ENCODE results near the gene MSH5.

The MSH5 gene

DNA sequence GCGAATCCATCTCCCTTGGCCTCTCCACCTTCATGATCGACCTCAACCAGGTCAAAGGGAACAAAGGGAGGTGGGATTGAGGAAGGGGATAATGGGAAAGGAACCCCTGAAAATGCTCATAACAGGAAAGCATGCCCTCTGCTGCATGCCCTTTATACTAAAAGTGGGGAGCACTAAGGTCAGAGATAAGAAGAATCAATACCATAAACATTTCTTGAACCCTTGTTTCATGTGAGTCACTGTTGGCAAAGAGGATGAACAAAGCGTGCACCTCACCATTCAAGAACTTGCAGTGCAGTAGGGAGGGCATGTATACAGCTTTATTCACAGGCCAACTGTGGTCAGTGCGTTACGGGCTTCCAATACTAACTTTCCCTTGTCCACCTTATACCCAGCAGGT lies 21.0 kb downstream of the MSH5 start:
- TF ChIP-seq, protein P1, sequence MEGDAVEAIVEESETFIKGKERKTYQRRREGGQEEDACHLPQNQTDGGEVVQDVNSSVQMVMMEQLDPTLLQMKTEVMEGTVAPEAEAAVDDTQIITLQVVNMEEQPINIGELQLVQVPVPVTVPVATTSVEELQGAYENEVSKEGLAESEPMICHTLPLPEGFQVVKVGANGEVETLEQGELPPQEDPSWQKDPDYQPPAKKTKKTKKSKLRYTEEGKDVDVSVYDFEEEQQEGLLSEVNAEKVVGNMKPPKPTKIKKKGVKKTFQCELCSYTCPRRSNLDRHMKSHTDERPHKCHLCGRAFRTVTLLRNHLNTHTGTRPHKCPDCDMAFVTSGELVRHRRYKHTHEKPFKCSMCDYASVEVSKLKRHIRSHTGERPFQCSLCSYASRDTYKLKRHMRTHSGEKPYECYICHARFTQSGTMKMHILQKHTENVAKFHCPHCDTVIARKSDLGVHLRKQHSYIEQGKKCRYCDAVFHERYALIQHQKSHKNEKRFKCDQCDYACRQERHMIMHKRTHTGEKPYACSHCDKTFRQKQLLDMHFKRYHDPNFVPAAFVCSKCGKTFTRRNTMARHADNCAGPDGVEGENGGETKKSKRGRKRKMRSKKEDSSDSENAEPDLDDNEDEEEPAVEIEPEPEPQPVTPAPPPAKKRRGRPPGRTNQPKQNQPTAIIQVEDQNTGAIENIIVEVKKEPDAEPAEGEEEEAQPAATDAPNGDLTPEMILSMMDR (IDR thresholded peaks at IDR 0.05; ENCODE audit: low read length, missing control alignments), result no peak
- no peak overlapping the region for H3K4me3 ChIP-seq (replicated peaks; ENCODE audit: low read depth, low read length)
- DNase-seq (ENCODE audit: low read depth), result no peak

DNA sequence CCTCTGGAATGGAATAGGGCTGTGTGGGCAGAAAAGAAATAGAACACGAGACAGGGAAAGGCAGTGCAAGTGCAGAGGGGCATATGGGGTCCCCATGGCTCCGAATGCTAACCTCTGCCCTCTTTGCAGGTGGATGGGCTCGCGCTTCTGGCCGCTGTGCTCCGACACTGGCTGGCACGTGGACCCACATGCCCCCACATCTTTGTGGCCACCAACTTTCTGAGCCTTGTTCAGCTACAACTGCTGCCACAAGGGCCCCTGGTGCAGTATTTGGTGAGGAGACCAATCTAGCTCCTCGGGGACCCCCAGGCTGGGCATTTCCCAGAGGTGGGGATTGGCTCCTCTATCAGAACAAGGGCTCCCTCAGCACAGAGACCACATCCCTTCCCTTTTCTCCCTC lies 21.5 kb downstream of the MSH5 start:
- TF ChIP-seq, protein P1 (IDR thresholded peaks at IDR 0.05; ENCODE audit: low read length, missing control alignments), result no peak
- DNase-seq (ENCODE audit: low read depth), result no peak
- H3K4me3 ChIP-seq (replicated peaks; ENCODE audit: low read depth, low read length), result no peak overlapping the region

DNA sequence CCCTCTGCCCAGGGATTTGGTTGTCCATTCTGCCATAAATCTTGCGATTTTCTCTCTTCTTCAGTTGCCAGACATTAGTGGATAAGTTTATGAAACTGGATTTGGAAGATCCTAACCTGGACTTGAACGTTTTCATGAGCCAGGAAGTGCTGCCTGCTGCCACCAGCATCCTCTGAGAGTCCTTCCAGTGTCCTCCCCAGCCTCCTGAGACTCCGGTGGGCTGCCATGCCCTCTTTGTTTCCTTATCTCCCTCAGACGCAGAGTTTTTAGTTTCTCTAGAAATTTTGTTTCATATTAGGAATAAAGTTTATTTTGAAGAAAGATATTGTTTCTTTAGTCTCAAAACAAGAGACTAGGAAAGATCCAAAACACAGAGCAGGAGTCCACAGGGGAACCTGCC lies 22.6 kb downstream of the MSH5 start, which contains the start of gene SAPCD1:
Gene SAPCD1 (plus strand): TSS at position 301 of the 400 bp plus-strand sequence. CDS start 399 bp downstream, outside the sequence.
- no peak for DNase-seq (ENCODE audit: low read depth)
- H3K4me3 ChIP-seq (replicated peaks; ENCODE audit: low read depth, low read length), result no peak within 1 kb of the TSS
- TF ChIP-seq, protein P1 (IDR thresholded peaks at IDR 0.05; ENCODE audit: low read length, missing control alignments), result no peak

DNA sequence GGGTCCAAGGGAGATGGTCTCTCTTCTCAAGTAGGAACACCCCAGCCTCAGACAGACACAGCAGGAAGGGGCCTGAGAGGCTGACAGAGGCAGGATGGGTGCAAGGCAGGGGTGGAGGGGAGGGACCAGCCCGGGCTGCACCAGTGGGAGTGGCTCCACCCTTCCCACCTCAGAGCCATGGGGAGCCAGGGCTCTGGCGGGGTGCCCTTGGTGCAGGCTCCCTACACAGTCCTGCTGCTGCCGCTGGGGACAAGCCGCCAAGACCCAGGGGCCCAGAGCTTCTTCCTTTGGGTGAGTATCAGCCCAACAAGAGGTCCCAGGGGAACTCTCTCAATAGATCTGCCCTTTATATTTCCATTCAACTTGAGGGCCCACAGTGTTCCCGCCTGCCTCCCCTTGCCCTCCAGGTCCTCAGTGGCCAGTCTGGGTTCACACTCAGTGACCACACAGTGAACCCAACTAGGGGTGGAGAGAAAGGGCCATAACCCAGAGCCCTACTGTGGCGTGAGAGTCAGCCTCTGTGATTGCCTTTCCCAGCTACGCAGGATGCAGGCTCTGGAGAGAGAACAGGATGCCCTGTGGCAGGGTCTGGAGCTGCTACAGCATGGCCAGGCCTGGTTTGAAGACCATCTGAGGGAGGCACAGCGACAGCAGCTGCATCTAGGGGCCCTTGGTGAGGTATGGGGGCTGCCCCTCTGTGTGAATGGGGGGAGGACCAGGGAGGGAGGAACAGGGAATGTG lies 23.2 kb downstream of the MSH5 start:
- DNase-seq (ENCODE audit: low read depth), result no peak
- H3K4me3 ChIP-seq (replicated peaks; ENCODE audit: low read depth, low read length), result no peak overlapping the region
- TF ChIP-seq, protein P1 (IDR thresholded peaks at IDR 0.05; ENCODE audit: low read length, missing control alignments), result no peak

DNA sequence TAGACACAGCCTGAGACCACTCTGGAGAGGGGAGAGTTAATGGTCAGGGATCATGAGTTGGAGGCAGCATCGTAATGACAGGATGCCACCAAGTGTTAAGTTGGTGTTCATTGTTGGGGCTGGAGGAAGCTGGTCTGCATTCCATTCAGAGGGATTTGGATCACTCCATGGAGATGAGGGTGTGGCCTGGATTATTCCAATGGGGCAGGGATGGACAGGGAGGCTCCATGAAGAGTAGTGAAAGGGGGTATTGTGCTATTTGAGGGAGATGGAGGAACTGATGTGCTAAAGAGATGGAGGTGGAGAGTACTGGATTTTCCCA lies 23.8 kb downstream of the MSH5 start:
- TF ChIP-seq, protein P1 (IDR thresholded peaks at IDR 0.05; ENCODE audit: low read length, missing control alignments), result no peak
- no peak overlapping the region for H3K4me3 ChIP-seq (replicated peaks; ENCODE audit: low read depth, low read length)

DNA sequence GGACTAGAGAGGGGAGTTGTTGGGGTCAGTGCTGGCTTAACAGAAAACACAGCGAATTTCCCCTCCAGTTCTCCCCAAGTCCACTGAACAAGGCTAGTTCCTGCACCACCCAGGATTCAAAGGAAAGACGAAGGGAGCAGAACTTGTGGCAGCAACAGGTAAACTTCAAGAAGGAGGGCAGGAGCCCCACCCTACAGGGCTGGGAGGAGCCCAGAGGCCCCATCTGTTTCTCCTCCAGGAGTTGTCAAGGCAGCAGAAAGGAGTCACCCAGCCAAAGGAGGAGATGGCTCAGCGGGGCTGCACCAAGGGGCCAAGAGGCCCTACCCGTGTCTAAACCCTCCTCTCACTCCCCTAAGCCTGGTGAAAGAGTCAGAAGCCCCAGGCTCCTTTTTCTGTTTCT lies 24.4 kb downstream of the MSH5 start:
- DNase-seq (ENCODE audit: low read depth), result no peak
- TF ChIP-seq, protein P1 (IDR thresholded peaks at IDR 0.05; ENCODE audit: low read length, missing control alignments), result no peak
- H3K4me3 ChIP-seq (replicated peaks; ENCODE audit: low read depth, low read length), result no peak overlapping the region

More for the DNA sequence above, 23.8 kb downstream of the MSH5 start:
- DNase-seq (ENCODE audit: low read depth), result peak; percentile 54

DNA sequence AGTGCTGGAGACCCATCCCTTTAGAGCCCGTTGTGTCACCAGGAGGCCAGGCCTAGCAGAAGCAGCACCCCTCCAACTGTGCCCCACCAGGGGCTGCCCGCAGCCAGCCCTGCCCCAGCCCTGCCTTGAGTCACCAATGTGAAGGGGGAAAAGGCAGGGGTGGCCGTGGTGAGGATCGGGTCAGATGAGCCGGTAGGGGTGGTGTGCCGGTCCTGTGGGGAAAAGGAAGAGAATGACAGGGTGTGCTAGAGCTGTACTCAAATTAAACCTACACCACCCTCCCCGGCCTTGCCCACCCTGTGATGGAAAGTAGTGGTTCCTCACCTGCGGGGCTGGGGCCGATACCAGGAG lies 25.7 kb downstream of the MSH5 start:
- no peak overlapping the region for H3K4me3 ChIP-seq (replicated peaks; ENCODE audit: low read depth, low read length)
- no peak for DNase-seq (ENCODE audit: low read depth)
- TF ChIP-seq, protein P1 (IDR thresholded peaks at IDR 0.05; ENCODE audit: low read length, missing control alignments), result no peak
